SU-DHL-6 (cell line): Measurements from ENCODE around the gene FGF10.

Source experiments
- H2AFZ ChIP-seq: fragments of 200-600 bp; sonication (generic); 2 replicates; pipeline ENCODE4 v1.6.1; 2014; ENCODE audit warnings: low read depth, mild to moderate bottlenecking, moderate library complexity, mixed read lengths, antibody characterized with exemption, low read length; ENCODE audit not compliant: severe bottlenecking
- H3F3A ChIP-seq: fragments of 200-600 bp; shearing (Covaris generic); 2 replicates; pipeline ENCODE4 v1.6.0; 2016; ENCODE audit warnings: antibody characterized with exemption, mild to moderate bottlenecking; ENCODE audit not compliant: insufficient read depth
- H3K27ac ChIP-seq: fragments of 200-600 bp; sonication (generic); 2 replicates; pipeline ENCODE4 v1.5.1; 2016; ENCODE audit warnings: low read depth, mild to moderate bottlenecking, low read length, moderate library complexity, mixed read lengths
- H3K27me3 ChIP-seq: fragments of 200-600 bp; sonication (generic), shearing (Covaris generic); 2 replicates; pipeline ENCODE4 v1.6.0; 2014; ENCODE audit warnings: mild to moderate bottlenecking, low read length
- H3K36me3 ChIP-seq: fragments of 200-600 bp; sonication (generic); 2 replicates; pipeline ENCODE4 v1.6.1; 2014; ENCODE audit warnings: mild to moderate bottlenecking, low read length, mixed read lengths
- H3K4me2 ChIP-seq: fragments of 300-600, 200-600 bp; shearing (Covaris generic), sonication (generic); 2 replicates; pipeline ENCODE4 v1.6.0; 2014; ENCODE audit warnings: low read length, low read depth, mild to moderate bottlenecking; ENCODE audit not compliant: poor library complexity, severe bottlenecking
- H3K4me3 ChIP-seq: fragments of 200-600 bp; sonication (generic); 2 replicates; pipeline ENCODE4 v1.5.1; 2014; ENCODE audit warnings: antibody characterized with exemption, low read length, mild to moderate bottlenecking, mixed read lengths; ENCODE audit not compliant: insufficient read depth, poor library complexity, severe bottlenecking
- H3K79me2 ChIP-seq: fragments of 200-600 bp; sonication (generic); 2 replicates; pipeline ENCODE4 v1.6.1; 2014; ENCODE audit warnings: mild to moderate bottlenecking, low read length, moderate library complexity; ENCODE audit not compliant: insufficient read depth
- H3K9ac ChIP-seq: fragments of 200-600 bp; sonication (generic); 2 replicates; pipeline ENCODE4 v1.7.0; 2014; ENCODE audit warnings: mild to moderate bottlenecking, low read length
- H3K9me2 ChIP-seq: fragments of 200-600 bp; sonication (generic); replicated peaks from 2 replicates; pipeline ENCODE4 v1.6.1; 2014; ENCODE audit warnings: low read length; ENCODE audit not compliant: insufficient read depth
- H3K9me3 ChIP-seq: fragments of 200-600 bp; sonication (generic); 2 replicates; pipeline ENCODE4 v1.6.1; 2014; ENCODE audit warnings: low read length, mixed read lengths; ENCODE audit not compliant: insufficient read depth
- H4K20me1 ChIP-seq: fragments of 200-600 bp; sonication (generic); 2 replicates; pipeline ENCODE4 v1.6.1; 2014; ENCODE audit warnings: low read depth, mild to moderate bottlenecking, antibody characterized with exemption, low read length, moderate library complexity, mixed read lengths
- CTCF ChIP-seq: fragments of 200-600 bp; sonication (generic); IDR thresholded peaks from one replicate; pipeline ENCODE4 v1.5.1; 2017; ENCODE audit warnings: antibody characterized with exemption, mild to moderate bottlenecking, low read length, moderate library complexity; ENCODE audit not compliant: insufficient read depth, poor library complexity, severe bottlenecking
- EZH2phosphoT487 ChIP-seq: fragments of 200-600 bp; sonication (generic), shearing (Covaris generic); conservative IDR thresholded peaks from 2 replicates; pipeline ENCODE4 v1.6.1; 2018; ENCODE audit warnings: mild to moderate bottlenecking, antibody characterized with exemption, low read length, moderate library complexity, mixed read lengths

The FGF10 gene

DNA sequence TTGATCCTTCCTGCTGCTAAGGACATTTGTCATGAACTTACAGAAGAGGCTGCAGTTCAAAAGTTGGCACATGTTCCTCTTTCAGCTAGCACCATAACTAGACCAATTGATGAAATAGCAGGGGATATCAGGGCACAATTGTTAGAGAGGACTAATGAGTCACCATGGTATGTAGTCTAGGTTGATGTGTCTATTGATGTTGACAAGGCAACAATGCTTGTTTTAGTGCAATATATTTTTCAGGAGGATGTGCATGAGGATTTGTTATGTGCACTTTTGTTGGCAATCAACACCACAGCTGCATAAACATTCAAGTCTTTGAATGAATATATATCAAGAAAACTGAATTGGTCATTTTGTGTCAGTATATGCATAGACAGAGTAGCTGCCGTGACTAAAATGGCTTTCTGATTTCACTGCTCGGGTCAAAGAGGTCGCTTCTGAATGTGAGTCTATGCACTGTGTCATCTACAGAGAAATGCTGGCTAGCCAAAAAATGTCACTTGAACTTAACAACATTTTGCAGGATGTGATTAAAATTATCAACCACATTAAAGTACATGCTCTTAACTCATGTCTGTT, 68.0 kb downstream of the FGF10 start:
- H3K4me2 ChIP-seq = no peak overlapping the region
- H3K9me2 ChIP-seq = no peaks in the 10 kb centered on the region
- no peaks in the 10 kb centered on the region for H3K36me3 ChIP-seq
- H3K27ac ChIP-seq = no peak overlapping the region
- TF ChIP-seq CTCF (no peak), EZH2phosphoT487 (no peak)
- no peaks in the 10 kb centered on the region for H3K9me3 ChIP-seq
- H3K9ac ChIP-seq = no peak overlapping the region
- no peaks in the 10 kb centered on the region for H4K20me1 ChIP-seq
- H3K27me3 ChIP-seq = no peaks in the 10 kb centered on the region
- no peaks in the 10 kb centered on the region for H3K79me2 ChIP-seq
- no peaks in the 10 kb centered on the region for H3F3A ChIP-seq
- no peak overlapping the region for H2AFZ ChIP-seq
- no peak overlapping the region for H3K4me3 ChIP-seq

DNA sequence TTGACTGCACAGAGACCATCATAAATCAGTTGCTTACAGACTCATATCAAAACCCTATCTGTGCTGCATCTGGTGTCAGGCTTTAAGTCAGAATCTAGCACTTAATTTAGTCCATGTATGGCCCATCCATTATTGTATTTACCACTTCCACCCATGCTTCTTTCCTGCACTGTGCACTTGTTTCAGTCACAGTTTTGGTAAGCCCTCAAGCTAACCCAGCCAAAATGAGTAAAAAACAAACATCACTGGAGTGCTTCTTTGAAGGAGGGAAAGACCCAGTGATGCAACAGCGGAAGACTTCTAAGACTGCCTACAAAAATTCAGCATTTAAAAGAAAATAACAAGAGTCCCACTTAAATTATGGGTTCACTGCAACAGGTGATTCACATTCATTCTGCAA, 69.0 kb downstream of the FGF10 start:
- Histone ChIP-seq H2AFZ (no peak overlapping the region), H3K9me2 (no peaks in the 10 kb centered on the region), H3K79me2 (no peaks in the 10 kb centered on the region), H3F3A (no peaks in the 10 kb centered on the region), H3K9me3 (no peaks in the 10 kb centered on the region), H3K27me3 (no peaks in the 10 kb centered on the region), H3K9ac (no peak overlapping the region), H3K4me3 (no peak overlapping the region), H3K36me3 (no peaks in the 10 kb centered on the region), H3K4me2 (no peak overlapping the region), H3K27ac (no peak overlapping the region), H4K20me1 (no peaks in the 10 kb centered on the region)
- no peak for TF ChIP-seq CTCF
- no peak for TF ChIP-seq EZH2phosphoT487

DNA sequence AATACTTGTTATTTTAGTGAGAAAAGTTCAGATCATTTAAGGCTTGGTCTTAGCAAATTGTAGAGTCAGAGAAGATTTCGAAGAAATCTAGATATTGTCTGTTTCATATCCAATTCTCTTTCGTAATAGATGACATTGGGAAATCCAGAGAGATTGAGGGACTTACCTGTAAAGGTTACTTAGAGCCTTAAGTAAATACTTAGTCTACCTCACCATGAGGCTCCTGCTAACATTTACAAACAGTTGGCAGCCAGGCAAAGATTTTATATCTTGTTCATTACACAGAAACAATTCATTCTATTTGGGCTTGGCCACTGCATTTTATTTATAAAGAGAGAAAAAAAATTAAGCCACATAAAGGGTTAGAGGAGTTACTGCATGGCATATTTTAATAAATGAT, 70.3 kb downstream of the FGF10 start:
- no peaks in the 10 kb centered on the region for H4K20me1 ChIP-seq
- no peak overlapping the region for H3K4me3 ChIP-seq
- H3K9me2 ChIP-seq = no peaks in the 10 kb centered on the region
- H3K9ac ChIP-seq = no peak overlapping the region
- no peak overlapping the region for H3K27ac ChIP-seq
- H3K79me2 ChIP-seq = no peaks in the 10 kb centered on the region
- no peak overlapping the region for H2AFZ ChIP-seq
- no peak for TF ChIP-seq CTCF
- TF ChIP-seq EZH2phosphoT487 = no peak
- no peaks in the 10 kb centered on the region for H3K9me3 ChIP-seq
- no peaks in the 10 kb centered on the region for H3K36me3 ChIP-seq
- H3K27me3 ChIP-seq = no peaks in the 10 kb centered on the region
- no peaks in the 10 kb centered on the region for H3F3A ChIP-seq
- H3K4me2 ChIP-seq = no peak overlapping the region
